GM12878 (cell line): Measurements from ENCODE around the gene GSC2. TPM values are rescaled to one million over a fixed set of nuclear protein-coding genes. Genes with fewer than 3 reads are reported as not detected.

Source experiments
- ATAC-seq: fragments of 200-7000 bp; cut with Tn5 transposase; 3 replicates; pipeline ENCODE4 v1.9.1; 2020; ENCODE audit warnings: mild to moderate bottlenecking, moderate library complexity
- BruUV-seq: library from RNA; stranded (reverse); fragments of 400-500 nt; replicated peaks from 2 replicates; lab custom pipeline; 2021; lab: Mats Ljungman, UMichigan
- CTCF ChIA-PET: fragments of 300-600 bp; sonication (Branson Sonifier 250); formaldehyde crosslinking; extraction: SDS; loops from one replicate; lab custom pipeline; 2021; ENCODE audit warnings: inconsistent platforms; lab: Yijun Ruan, JAX
- POLR2A ChIA-PET: fragments of 350-600 bp; formaldehyde crosslinking; extraction: SDS; loops from one replicate; lab custom pipeline; 2021; ENCODE audit warnings: inconsistent platforms; lab: Charles Lee
- RAD21 ChIA-PET: fragments of 300-600 bp; sonication (Branson Sonifier 250); formaldehyde crosslinking; loops from one replicate; lab custom pipeline; 2023; ENCODE audit warnings: antibody characterized with exemption; ENCODE audit not compliant: unreplicated experiment; lab: Charles Lee
- SMC1A ChIA-PET: fragments of 300-600 bp; sonication (Branson Sonifier 250); formaldehyde crosslinking; loops from one replicate; lab custom pipeline; 2023; ENCODE audit not compliant: unreplicated experiment, uncharacterized antibody; lab: Charles Lee
- DNase-seq: peaks from one replicate; pipeline ENCODE4 v3.0.0-alpha.2; 2011; ENCODE audit warnings: low read depth, low spot score
- FAIRE-seq: peaks from 3 replicates; lab custom pipeline; 2011; peaks lifted over from hg19 to GRCh38; lab: Jason Lieb, UNC
- H2AFZ ChIP-seq: 2 replicates; pipeline ENCODE4 v1.6.0; 2011; ENCODE audit warnings: low read depth, low read length, control low read depth; ENCODE audit not compliant: control insufficient read depth
- H3K27ac ChIP-seq: 2 replicates; pipeline ENCODE4 v1.5.1; 2011; ENCODE audit warnings: control low read depth; ENCODE audit not compliant: control insufficient read depth, insufficient read depth
- H3K27me3 ChIP-seq, 2 experiments: replicated peaks in 1 of 2; 2 replicates each; pipeline versions ENCODE4 v1.6.0 to v1.6.1; 2011; ENCODE audit warnings: low read length in 1 of 2; ENCODE audit not compliant: control insufficient read depth in 2 of 2, insufficient read depth in 2 of 2
- H3K36me3 ChIP-seq, 2 experiments: 2 replicates each; pipeline ENCODE4 v1.5.1; 2011; ENCODE audit warnings: low read length in 1 of 2; ENCODE audit not compliant: control insufficient read depth in 2 of 2, insufficient read depth in 2 of 2
- H3K4me1 ChIP-seq: 2 replicates; pipeline ENCODE4 v1.6.1; 2011; ENCODE audit warnings: mild to moderate bottlenecking, low read length, moderate library complexity, mixed read lengths; ENCODE audit not compliant: control insufficient read depth, insufficient read depth
- H3K4me2 ChIP-seq: 2 replicates; pipeline ENCODE4 v1.6.0; 2011; ENCODE audit warnings: control low read depth; ENCODE audit not compliant: control insufficient read depth, insufficient read depth
- H3K4me3 ChIP-seq: fragments of 200-600 bp; sonication (generic); 2 replicates; pipeline ENCODE4 v1.5.1; 2016
- H3K79me2 ChIP-seq: 2 replicates; pipeline ENCODE4 v1.6.0; 2011; ENCODE audit warnings: low read length; ENCODE audit not compliant: control insufficient read depth, insufficient read depth
- H3K9ac ChIP-seq: 2 replicates; pipeline ENCODE4 v1.8.0; 2011; ENCODE audit warnings: low read length, control low read depth, mixed read lengths; ENCODE audit not compliant: control insufficient read depth, insufficient read depth
- H3K9me3 ChIP-seq: replicated peaks from 3 replicates; pipeline ENCODE4 v1.5.1; 2011; ENCODE audit warnings: mild to moderate bottlenecking, low read length; ENCODE audit not compliant: control insufficient read depth, insufficient read depth
- H4K20me1 ChIP-seq: 2 replicates; pipeline ENCODE4 v1.6.0; 2011; ENCODE audit not compliant: control insufficient read depth, insufficient read depth
- ESRRA ChIP-seq: IDR thresholded peaks from 2 replicates; pipeline ENCODE4 v1.6.1; 2012; ENCODE audit warnings: mild to moderate bottlenecking, low read length, improper control_type of control experiment
- FOXK2 ChIP-seq: fragments of 450-650 bp; IDR thresholded peaks from 2 replicates; pipeline ENCODE4 v1.6.1; 2017; ENCODE audit warnings: mild to moderate bottlenecking, moderate library complexity
- GATAD2B ChIP-seq: fragments of 450-650 bp; conservative IDR thresholded peaks from 2 replicates; pipeline ENCODE4 v1.6.1; 2017; ENCODE audit warnings: low read depth, mild to moderate bottlenecking, moderate library complexity
- KDM1A ChIP-seq: fragments of 200-600 bp; sonication (generic); IDR thresholded peaks from 2 replicates; pipeline ENCODE4 v1.6.1; 2016; ENCODE audit warnings: borderline replicate concordance
- MEF2A ChIP-seq: IDR thresholded peaks from 2 replicates; pipeline ENCODE4 v1.6.1; 2011; ENCODE audit warnings: low read depth, mild to moderate bottlenecking, low read length, moderate library complexity; ENCODE audit not compliant: insufficient read depth
- PRDM15 ChIP-seq: fragments of 450-650 bp; formaldehyde crosslinking; IDR thresholded peaks from 2 replicates; pipeline ENCODE4 v1.4.0; 2020; ENCODE audit warnings: mild to moderate bottlenecking, moderate library complexity
- SREBF1 ChIP-seq: IDR thresholded peaks from 2 replicates; pipeline ENCODE4 v1.6.1; 2012; ENCODE audit warnings: mild to moderate bottlenecking, low read length
- STAT3 ChIP-seq: IDR thresholded peaks from 2 replicates; pipeline ENCODE4 v1.6.1; 2011; ENCODE audit warnings: low read depth, low read length, improper control_type of control experiment
- TAF1 ChIP-seq: IDR thresholded peaks from 2 replicates; pipeline ENCODE4 v1.6.1; 2011; ENCODE audit warnings: mild to moderate bottlenecking, low read depth, low read length, borderline replicate concordance
- WRNIP1 ChIP-seq: IDR thresholded peaks from 2 replicates; pipeline ENCODE4 v1.6.1; 2011; ENCODE audit warnings: low read depth, low read length, improper control_type of control experiment, borderline replicate concordance
- ZBED1 ChIP-seq: IDR thresholded peaks from 2 replicates; pipeline ENCODE4 v1.6.1; 2016; ENCODE audit warnings: borderline replicate concordance
- ZBTB33 ChIP-seq: fragments of 450-650 bp; IDR thresholded peaks from 2 replicates; pipeline ENCODE4 v1.6.1; 2017; ENCODE audit warnings: mild to moderate bottlenecking
- ZNF207 ChIP-seq: fragments of 450-650 bp; IDR thresholded peaks from 2 replicates; pipeline ENCODE4 v1.6.1; 2014; ENCODE audit warnings: antibody characterized with exemption, mild to moderate bottlenecking, borderline replicate concordance
- ZNF592 ChIP-seq: fragments of 450-650 bp; IDR thresholded peaks from 2 replicates; pipeline ENCODE4 v1.6.1; 2017; ENCODE audit warnings: mild to moderate bottlenecking, moderate library complexity
- ZSCAN29 ChIP-seq: fragments of 450-650 bp; IDR thresholded peaks from 2 replicates; pipeline ENCODE4 v1.6.1; 2017; ENCODE audit warnings: mild to moderate bottlenecking, moderate library complexity
- WGBS: methylation state at CpG from one replicate; pipeline ENCODE4 v1.1.6; 2016; ENCODE audit warnings: low lambda C conversion rate; ENCODE audit not compliant: insufficient replicate concordance, insufficient coverage; ENCODE audit errors: missing lambda C conversion rate; 5-methylcytosine and 5-hydroxymethylcytosine counted together
- in situ Hi-C: fragments of 300-500 bp; cut with MboI; formaldehyde crosslinking; loops from 9 replicates; pipeline ENCODE4 v1.14.3; 2018; ENCODE audit warnings: mixed read lengths
- intact Hi-C: fragments of 100-400 bp; cut with micrococcal nuclease; formaldehyde crosslinking; loops from one replicate; pipeline ENCODE4 v1.14.2; 2022; ENCODE audit not compliant: unreplicated experiment
- polyA plus RNA-seq, 11 experiments: library from polyadenylated mRNA; depleted of rRNA in 4 of 11; unstranded in 6 of 11; stranded (reverse) in 5 of 11; fragments of >200 nt; fragmentation: Nextera tagmentation in 4 of 11; fragmentation: Illumina TruSeq in 1 of 11; extraction: Ambion mirVana in 4 of 11; extraction: Trizol in 1 of 11; gene quantifications; 1 replicate in 1 of 11; 2 replicates in 10 of 11; pipeline versions ENCODE4 v1.2.1 to v1.2.3, GENCODE V29; 2011 to 2016; ENCODE audit warnings: inconsistent platforms in 2 of 11, missing spikeins in 2 of 11, low read depth in 1 of 11
- total RNA-seq, 4 experiments: library from RNA; depleted of rRNA in 3 of 4; stranded (reverse); fragments of >200 nt in 3 of 4; fragmentation: Illumina TruSeq in 1 of 4; extraction: Trizol in 1 of 4; gene quantifications; 2 replicates each; pipeline versions ENCODE4 v1.2.1 to v1.2.3, GENCODE V29; 2013 to 2021

The GSC2 gene
- total and polyA plus RNA-seq, 10 of the 15 experiments (the other 5 are each of a cell fraction or from before 2014, with no cell fraction given) = not detected

- Histone ChIP-seq H3K4me2 (no peak overlapping the region), H2AFZ (no peak overlapping the region), H3K27ac (no peak overlapping the region), H3K36me3 (no peaks in the 10 kb centered on the region), H4K20me1 (no peaks in the 10 kb centered on the region), H3K79me2 (peaks cover 10% of the 10 kb centered on the region), H3K4me3 (no peak overlapping the region), H3K4me1 (peaks cover 11% of the 10 kb centered on the region; the same call in 1 of the 2 replicates), H3K27me3 (peaks cover 0 to 1% of the 10 kb centered on the region in 2 experiments; a peak in 1 of 4 replicates), H3K9ac (no peak overlapping the region), H3K9me3 (no peaks in the 10 kb centered on the region)
- in situ Hi-C loops (loop anchor here (5.0 kb wide), 1 partner anchor 112 kb away; the partner anchor contains the start of gene CLTCL1), intact Hi-C loops (no loop called here)
- TF ChIP-seq ESRRA (no peak), TAF1 (no peak), GATAD2B (no peak), PRDM15 (CRISPR knock-in tag) (no peak), ZNF207 (no peak), ZSCAN29 (no peak), ZBED1 (no peak), STAT3 (no peak), SREBF1 (no peak), WRNIP1 (no peak), ZBTB33 (no peak), MEF2A (no peak), FOXK2 (no peak), ZNF592 (no peak), KDM1A (no peak)
- ChIA-PET POLR2A (no interaction called here), SMC1A (interaction anchor here (1.1 to 3.0 kb wide), 4 partner anchors 36 to 449 kb away, joined by 3 to 19 read pairs (median 8); partner anchors contain the start of genes CDC45, ESS2 and UFD1), CTCF (interaction anchor here (0.8 to 3.6 kb wide), 17 partner anchors 9 to 450 kb away, joined by 3 to 36 read pairs (median 4); partner anchors contain the start of genes CDC45 and ESS2), RAD21 (interaction anchor here (1.1 to 2.3 kb wide), 3 partner anchors 96 to 300 kb away, joined by 3 to 21 read pairs (median 16); partner anchors contain the start of gene CDC45)
- WGBS = 59% methylated on average over 9 of the region's 9 CpGs
- FAIRE-seq (no peak), DNase-seq (no peak), ATAC-seq (no peak)
- BruUV-seq = no TSS peak
These were observed 30.1 kb upstream of the GSC2 start for GRCh38 chr22:19180234-19180633.
